HG02884 (cell line): Measurements from ENCODE around the gene CLCN2.

ENCODE experiments used
- ATAC-seq: cut with Tn5 transposase; IDR thresholded peaks from one replicate; pipeline ENCODE4 v1.9.1; 2021; ENCODE audit warnings: mild to moderate bottlenecking, moderate library complexity; ENCODE audit not compliant: unreplicated experiment

Gene CLCN2

DNA sequence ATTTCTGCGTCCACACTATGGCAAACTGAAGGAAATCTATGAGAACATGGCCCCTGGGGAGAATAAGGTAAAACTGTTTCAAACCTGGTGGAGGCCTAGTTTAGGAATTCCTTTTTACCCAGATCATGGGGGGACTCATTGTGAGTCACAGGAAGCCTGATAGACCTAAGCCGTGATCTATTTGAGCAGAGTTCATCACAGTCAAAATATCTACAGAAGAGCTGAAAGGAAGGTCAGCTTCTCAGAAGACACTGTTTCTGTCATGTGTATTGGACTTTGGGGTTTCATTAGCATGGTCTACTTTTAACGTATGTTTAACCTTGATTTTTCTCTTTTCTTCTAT is 61.1 kb downstream of the CLCN2 start:
- ATAC-seq = no peak

DNA sequence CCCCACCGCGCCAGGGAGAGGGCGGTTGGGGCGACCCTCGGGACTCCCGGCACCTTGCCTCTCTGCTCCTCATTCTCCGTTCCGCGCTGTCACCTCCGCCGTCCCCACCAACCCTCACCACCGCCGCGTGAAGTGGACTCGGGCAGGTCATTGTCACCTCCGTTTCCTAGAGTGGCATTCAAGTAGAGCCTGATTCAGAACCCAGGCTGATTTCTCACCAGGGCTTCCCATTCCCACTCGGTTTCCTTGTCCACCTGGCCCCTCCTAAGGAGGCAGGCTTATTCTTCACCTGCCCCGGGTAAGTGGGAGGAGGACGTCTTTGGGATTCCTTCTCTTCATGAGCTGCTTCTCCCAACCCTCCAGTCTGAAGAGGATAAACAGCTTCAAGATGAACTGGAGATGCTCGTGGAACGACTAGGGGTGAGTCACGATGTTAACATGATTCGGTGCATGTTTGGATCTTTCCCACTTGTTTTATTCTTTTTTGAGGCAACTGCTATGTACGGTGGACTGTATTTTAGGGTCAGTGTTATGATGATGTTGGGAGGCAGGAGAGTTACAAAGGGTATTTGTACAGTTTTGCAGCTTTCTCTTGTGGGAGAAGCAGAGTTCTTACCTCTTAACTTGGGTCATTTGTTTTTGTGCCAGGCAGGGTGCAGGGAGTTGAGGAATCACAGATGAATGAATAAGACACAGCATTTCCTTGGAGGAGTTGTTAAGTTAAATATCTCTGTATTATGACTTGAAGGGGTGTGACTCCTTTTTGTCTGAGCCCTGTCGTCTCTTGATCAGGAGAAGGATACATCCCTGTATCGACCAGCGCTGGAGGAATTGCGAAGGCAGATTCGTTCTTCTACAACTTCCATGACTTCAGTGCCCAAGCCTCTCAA is 61.7 kb downstream of the CLCN2 start:
- no peak for ATAC-seq

DNA sequence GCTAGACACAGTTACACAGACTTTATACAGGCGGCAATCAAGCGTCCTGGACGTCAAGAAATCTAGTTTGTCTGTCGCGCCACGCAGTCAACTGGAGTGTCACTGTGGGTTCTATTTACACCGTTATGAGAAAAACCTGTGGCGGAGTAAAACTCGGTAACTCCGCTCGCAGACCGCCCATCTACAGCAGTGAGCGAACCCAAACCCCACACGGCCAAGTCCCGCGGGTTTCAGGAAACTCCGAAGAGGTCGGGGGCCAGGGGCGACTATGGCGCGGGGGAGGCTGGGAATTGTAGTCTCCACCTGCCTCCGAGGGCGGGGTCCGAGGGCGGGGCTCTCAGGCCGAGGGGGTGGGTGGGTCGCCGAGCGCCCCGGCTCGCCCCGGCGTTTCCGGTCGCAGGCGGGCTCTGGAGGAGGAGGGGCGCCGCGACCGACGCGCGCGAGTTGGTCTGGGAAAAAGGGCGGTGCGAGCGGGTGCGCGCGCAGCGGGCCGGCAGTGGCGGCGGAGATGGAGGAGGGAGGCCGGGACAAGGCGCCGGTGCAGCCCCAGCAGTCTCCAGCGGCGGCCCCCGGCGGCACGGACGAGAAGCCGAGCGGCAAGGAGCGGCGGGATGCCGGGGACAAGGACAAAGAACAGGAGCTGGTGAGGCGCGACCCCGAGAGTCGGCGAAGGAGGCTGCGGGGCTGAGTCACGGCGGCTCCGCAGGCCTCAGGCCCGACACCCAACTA is 62.5 kb downstream of the CLCN2 start, which contains the start of gene PSMD2:
PSMD2 (plus strand) TSS at position 483 of the 729 bp plus-strand sequence; CDS start at position 509, 26 bp downstream.
- ATAC-seq = peak; percentile 86

DNA sequence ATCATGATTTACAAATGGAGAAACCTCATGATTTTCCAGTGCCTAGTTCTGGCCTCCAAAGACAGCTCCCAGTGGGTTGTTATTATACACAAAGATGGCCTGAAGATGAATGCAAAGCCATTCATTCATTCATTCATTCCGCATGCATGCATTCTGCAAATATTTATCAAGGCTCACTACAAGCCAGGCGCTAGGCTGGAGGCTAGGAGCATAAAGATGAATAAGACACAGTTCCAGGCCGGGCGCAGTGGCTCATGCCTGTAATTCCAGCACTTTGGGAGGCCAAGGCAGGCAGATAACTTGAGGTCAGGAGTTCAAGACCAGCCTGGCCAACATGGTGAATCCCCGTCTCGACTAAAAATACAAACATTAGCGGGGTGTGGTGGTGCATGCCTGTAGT is 64.8 kb downstream of the CLCN2 start:
- ATAC-seq = no peak
